IMR-90 (cell line): ENCODE measurements around the gene ESD. TPM values are rescaled to one million over a fixed set of nuclear protein-coding genes. Genes with fewer than 3 reads are reported as not detected.

Source experiments
- ATAC-seq: fragments of 200-7000 bp; cut with Tn5 transposase; 2 replicates; pipeline ENCODE4 v1.9.1; 2020; ENCODE audit warnings: low read depth, mild to moderate bottlenecking, moderate library complexity
- BruUV-seq: library from RNA; stranded (reverse); fragments of 400-500 nt; replicated peaks from 2 replicates; lab custom pipeline; 2021; lab: Mats Ljungman, UMichigan
- CTCF ChIA-PET: fragments of 300-600 bp; formaldehyde crosslinking; extraction: SDS; loops from one replicate; lab custom pipeline; 2021; ENCODE audit warnings: antibody characterized with exemption; lab: Yijun Ruan, JAX
- POLR2A ChIA-PET: fragments of 300-600 bp; sonication (Branson Sonifier 250); formaldehyde crosslinking; loops from one replicate; lab custom pipeline; 2022; ENCODE audit warnings: antibody characterized with exemption; ENCODE audit not compliant: unreplicated experiment; lab: Charles Lee
- DNase-seq: peaks from one replicate; pipeline ENCODE4 v3.0.0; 2013
- H2AFZ ChIP-seq: replicated peaks from 2 replicates; pipeline ENCODE3; 2013; ENCODE audit warnings: low read length, mild to moderate bottlenecking; ENCODE audit not compliant: poor library complexity
- H2AK5ac ChIP-seq: 2 replicates; pipeline ENCODE4 v1.6.1; 2013; ENCODE audit warnings: low read depth, low read length, inconsistent platforms
- H2AK9ac ChIP-seq: replicated peaks from 2 replicates; pipeline ENCODE3; 2013; ENCODE audit warnings: mild to moderate bottlenecking, low read depth, low read length, moderate library complexity; ENCODE audit not compliant: poor library complexity
- H2BK120ac ChIP-seq: 2 replicates; pipeline ENCODE4 v1.6.1; 2013; ENCODE audit warnings: low read depth, low read length, inconsistent platforms
- H2BK15ac ChIP-seq: 3 replicates; pipeline ENCODE4 v1.6.1; 2013; ENCODE audit warnings: low read depth, low read length, inconsistent platforms
- H2BK20ac ChIP-seq: 2 replicates; pipeline ENCODE4 v1.6.1; 2013; ENCODE audit warnings: low read depth, mild to moderate bottlenecking, inconsistent platforms, low read length, moderate library complexity
- H2BK5ac ChIP-seq: 2 replicates; pipeline ENCODE4 v1.6.1; 2013; ENCODE audit warnings: mild to moderate bottlenecking, low read depth, low read length, inconsistent platforms; ENCODE audit not compliant: poor library complexity, severe bottlenecking
- H3K14ac ChIP-seq: replicated peaks from 2 replicates; pipeline ENCODE4 v1.6.1; 2013; ENCODE audit warnings: low read depth, low read length, inconsistent platforms
- H3K18ac ChIP-seq: 2 replicates; pipeline ENCODE4 v1.6.1; 2013; ENCODE audit warnings: low read depth, low read length, control low read depth
- H3K23ac ChIP-seq: 2 replicates; pipeline ENCODE4 v1.6.1; 2013; ENCODE audit warnings: low read depth, low read length, inconsistent platforms
- H3K27ac ChIP-seq: 2 replicates; pipeline ENCODE4 v1.5.1; 2013; ENCODE audit warnings: mild to moderate bottlenecking, control low read depth, low read length; ENCODE audit not compliant: insufficient read depth
- H3K27me3 ChIP-seq: 2 replicates; pipeline ENCODE4 v1.6.1; 2013; ENCODE audit warnings: low read length; ENCODE audit not compliant: control insufficient read depth, insufficient read depth
- H3K36me3 ChIP-seq: 2 replicates; pipeline ENCODE4 v1.6.1; 2013; ENCODE audit warnings: low read length, mixed read lengths; ENCODE audit not compliant: control insufficient read depth, insufficient read depth
- H3K4ac ChIP-seq: 2 replicates; pipeline ENCODE4 v1.6.1; 2013; ENCODE audit warnings: low read depth, low read length, inconsistent platforms
- H3K4me1 ChIP-seq: 2 replicates; pipeline ENCODE4 v1.6.1; 2013; ENCODE audit warnings: low read length, mixed read lengths; ENCODE audit not compliant: control insufficient read depth, insufficient read depth
- H3K4me2 ChIP-seq: 2 replicates; pipeline ENCODE4 v1.6.1; 2013; ENCODE audit warnings: low read depth, mild to moderate bottlenecking, control low read depth, low read length, moderate library complexity
- H3K4me3 ChIP-seq: 2 replicates; pipeline ENCODE4 v1.5.1; 2013; ENCODE audit warnings: low read depth, mild to moderate bottlenecking, control low read depth, low read length, moderate library complexity; ENCODE audit not compliant: insufficient read depth
- H3K56ac ChIP-seq: 2 replicates; pipeline ENCODE4 v1.6.1; 2013; ENCODE audit warnings: low read length, inconsistent platforms; ENCODE audit not compliant: insufficient read depth; ENCODE audit errors: extremely low read depth
- H3K79me1 ChIP-seq, 2 experiments: 2 replicates each; pipeline ENCODE4 v1.6.1; 2013; ENCODE audit warnings: low read length in 2 of 2, inconsistent platforms in 1 of 2, low read depth in 1 of 2
- H3K9ac ChIP-seq: 2 replicates; pipeline ENCODE4 v1.6.1; 2013; ENCODE audit warnings: low read depth, low read length, control low read depth
- H3K9me1 ChIP-seq: 2 replicates; pipeline ENCODE4 v1.6.1; 2013; ENCODE audit warnings: low read length, inconsistent platforms; ENCODE audit not compliant: insufficient read depth
- H3K9me3 ChIP-seq: 2 replicates; pipeline ENCODE4 v1.6.1; 2013; ENCODE audit warnings: low read length; ENCODE audit not compliant: control insufficient read depth, insufficient read depth
- H4K20me1 ChIP-seq: 2 replicates; pipeline ENCODE4 v1.6.1; 2013; ENCODE audit warnings: low read length, inconsistent platforms; ENCODE audit not compliant: insufficient read depth
- H4K5ac ChIP-seq: 2 replicates; pipeline ENCODE4 v1.6.1; 2013; ENCODE audit warnings: mild to moderate bottlenecking, low read depth, low read length, control low read depth
- H4K8ac ChIP-seq, 2 experiments: 2 replicates each; pipeline ENCODE4 v1.6.1; 2013; ENCODE audit warnings: low read depth in 2 of 2, low read length in 2 of 2, control low read depth in 1 of 2, inconsistent platforms in 1 of 2
- H4K91ac ChIP-seq: 2 replicates; pipeline ENCODE4 v1.6.1; 2013; ENCODE audit warnings: low read depth, low read length, inconsistent platforms; ENCODE audit not compliant: insufficient read depth
- MAFK ChIP-seq: IDR thresholded peaks from 2 replicates; pipeline ENCODE4 v1.6.1; 2012; ENCODE audit warnings: low read depth, low read length, improper control_type of control experiment
- NFE2L2 ChIP-seq: fragments of 150-350 bp; IDR thresholded peaks from 2 replicates; pipeline ENCODE4 v1.6.1; 2016; ENCODE audit warnings: low read depth, mild to moderate bottlenecking, low read length
- WGBS, 2 experiments: methylation state at CpG; one replicate each; pipeline versions ENCODE4 v1.1.5 to v1.1.7; 2013; ENCODE audit warnings: missing lambda C conversion rate in 2 of 2; ENCODE audit not compliant: insufficient read length in 1 of 2; ENCODE audit errors: extremely low coverage in 2 of 2; 5-methylcytosine and 5-hydroxymethylcytosine counted together
- dilution Hi-C: fragments of 300-500 bp; cut with HindIII; formaldehyde crosslinking; loops from one replicate; pipeline ENCODE4 v1.14.3; 2018; ENCODE audit warnings: low sequenced_read_pairs; ENCODE audit not compliant: unreplicated experiment
- in situ Hi-C: fragments of 300-500 bp; cut with MboI; formaldehyde crosslinking; loops from 3 replicates; pipeline ENCODE4 v1.14.3; 2019; ENCODE audit warnings: low sequenced_read_pairs, inconsistent platforms, mixed read lengths
- intact Hi-C: fragments of 100-400 bp; cut with micrococcal nuclease; formaldehyde crosslinking; loops from 2 replicates; pipeline ENCODE4 v1.10.0; 2022
- polyA plus RNA-seq, 3 experiments: library from polyadenylated mRNA; depleted of rRNA; stranded (reverse); fragments of >200 nt; gene quantifications; 2 replicates each; pipeline ENCODE4 v1.2.3, GENCODE V29; 2012; ENCODE audit warnings: low replicate concordance in 1 of 3
- total RNA-seq: library from RNA; depleted of rRNA; stranded (reverse); fragments of >200 nt; gene quantifications from 2 replicates; pipeline ENCODE4 v1.2.3, GENCODE V29; 2012

ESD gene
- total and polyA plus RNA-seq, 2 of the 4 experiments (the other 2 are of a cell fraction): 90.4 to 135 TPM

- H2AFZ ChIP-seq: no peak overlapping the region
- no peak overlapping the region for H3K18ac ChIP-seq
- intact Hi-C loops: no loop called here
- no peaks in the 10 kb centered on the region; the same call in 1 of the 2 replicates for H3K9me1 ChIP-seq
- ChIA-PET CTCF (no interaction called here), POLR2A (no interaction called here)
- WGBS, 2 experiments: no CpG with 5 or more reads among the region's 2 CpGs
- no peaks in the 10 kb centered on the region for H3K9me3 ChIP-seq
- no peak overlapping the region for H4K91ac ChIP-seq
- in situ Hi-C loops: no loop called here
- TF ChIP-seq NFE2L2 (no peak), MAFK (no peak)
- no peak overlapping the region for H3K9ac ChIP-seq
- H3K27ac ChIP-seq: no peak overlapping the region
- peaks cover 3% of the 10 kb centered on the region; the same call in 1 of the 2 replicates for H3K4me1 ChIP-seq
- H3K79me1 ChIP-seq: peaks cover 3 to 4% of the 10 kb centered on the region in 2 experiments; a peak in 1 of 4 replicates
- H2BK5ac ChIP-seq: no peak overlapping the region
- no TSS peak for BruUV-seq
- H3K4ac ChIP-seq: no peak overlapping the region
- no peak overlapping the region for H2BK120ac ChIP-seq
- H3K4me3 ChIP-seq: no peak overlapping the region
- H4K8ac ChIP-seq: no peak overlapping the region
- H3K27me3 ChIP-seq: no peaks in the 10 kb centered on the region
- DNase-seq (peak; percentile 68), ATAC-seq (peak; percentile 82)
- H4K20me1 ChIP-seq: no peaks in the 10 kb centered on the region; the same call in 1 of the 2 replicates
- no peak overlapping the region; the same call in 1 of the 2 replicates for H3K4me2 ChIP-seq
- H4K5ac ChIP-seq: no peak overlapping the region
- H2BK15ac ChIP-seq: no peak overlapping the region
- dilution Hi-C loops: no loop called here
- H2BK20ac ChIP-seq: no peak overlapping the region
- H2AK9ac ChIP-seq: no peak overlapping the region
- H3K23ac ChIP-seq: no peak overlapping the region
- H3K36me3 ChIP-seq: peaks cover 11% of the 10 kb centered on the region
- H3K56ac ChIP-seq: no peak overlapping the region
- no peak overlapping the region for H2AK5ac ChIP-seq
- no peak overlapping the region for H3K14ac ChIP-seq
Measured at GRCh38 chr13:46778890-46779289, 18.1 kb downstream of the ESD start.
